ENCODE results near the gene MT1E.

The MT1E gene

GRCh38 chr16:56614549-56614991 is 11.0 kb upstream of the MT1E start:
- no peak overlapping the region for H3K27ac ChIP-seq (ENCODE audit: low read depth, low read length)

GRCh38 chr16:56615353-56615752 is 10.2 kb upstream of the MT1E start:
- H3K36me3 ChIP-seq (ENCODE audit: control insufficient read depth, low read length): no peaks in the 10 kb centered on the region
- H3K9me3 ChIP-seq (ENCODE audit: control insufficient read depth, insufficient read depth, low read length): no peaks in the 10 kb centered on the region
- no peaks in the 10 kb centered on the region for H3K79me2 ChIP-seq (ENCODE audit: control insufficient read depth, low read length)
- peaks cover 7% of the 10 kb centered on the region for H3K4me1 ChIP-seq (ENCODE audit: control insufficient read depth, low read length)
- no peaks in the 10 kb centered on the region for H3K9me2 ChIP-seq (replicated peaks; ENCODE audit: control insufficient read depth, low read length)
- H3K27ac ChIP-seq (ENCODE audit: low read depth, low read length): no peak overlapping the region
- no peaks in the 10 kb centered on the region for H3F3A ChIP-seq (ENCODE audit: control insufficient read depth, insufficient read depth)
- H4K20me1 ChIP-seq (ENCODE audit: control insufficient read depth, insufficient read depth, low read depth, low read length): no peaks in the 10 kb centered on the region
- no peak for TF ChIP-seq EZH2phosphoT487 (IDR thresholded peaks at IDR 0.05; ENCODE audit: borderline replicate concordance, low read length)
- no peak for TF ChIP-seq CTCF (IDR thresholded peaks at IDR 0.05; ENCODE audit: low read depth, low read length, poor library complexity, severe bottlenecking)
- H3K4me3 ChIP-seq (ENCODE audit: low read length): no peak overlapping the region
- peaks cover 22% of the 10 kb centered on the region; the same call in 1 of the 2 replicates for H3K27me3 ChIP-seq (ENCODE audit: control insufficient read depth, low read length)
- H3K4me2 ChIP-seq (ENCODE audit: low read length): no peak overlapping the region

More at GRCh38 chr16:56614549-56614991, 11.0 kb upstream of the MT1E start:
- no peaks in the 10 kb centered on the region for H3K36me3 ChIP-seq (ENCODE audit: control insufficient read depth, low read length)
- no peaks in the 10 kb centered on the region for H3F3A ChIP-seq (ENCODE audit: control insufficient read depth, insufficient read depth)
- H3K9me2 ChIP-seq (replicated peaks; ENCODE audit: control insufficient read depth, low read length): no peaks in the 10 kb centered on the region
- no peaks in the 10 kb centered on the region for H3K79me2 ChIP-seq (ENCODE audit: control insufficient read depth, low read length)
- H3K9me3 ChIP-seq (ENCODE audit: control insufficient read depth, insufficient read depth, low read length): no peaks in the 10 kb centered on the region
- H3K27me3 ChIP-seq (ENCODE audit: control insufficient read depth, low read length): peaks cover 22% of the 10 kb centered on the region
- H3K4me2 ChIP-seq (ENCODE audit: low read length): no peak overlapping the region
- H3K4me1 ChIP-seq (ENCODE audit: control insufficient read depth, low read length): peaks cover 15% of the 10 kb centered on the region
- H3K4me3 ChIP-seq (ENCODE audit: low read length): no peak overlapping the region
- H4K20me1 ChIP-seq (ENCODE audit: control insufficient read depth, insufficient read depth, low read depth, low read length): no peaks in the 10 kb centered on the region
- TF ChIP-seq EZH2phosphoT487 (IDR thresholded peaks at IDR 0.05; ENCODE audit: borderline replicate concordance, low read length): no peak
- TF ChIP-seq CTCF (IDR thresholded peaks at IDR 0.05; ENCODE audit: low read depth, low read length, poor library complexity, severe bottlenecking): no peak

- H3K36me3 ChIP-seq (ENCODE audit: control insufficient read depth, low read length): no peaks in the 10 kb centered on the region
- H3K4me1 ChIP-seq (ENCODE audit: control insufficient read depth, low read length): no peaks in the 10 kb centered on the region
- no peak overlapping the region for H3K27ac ChIP-seq (ENCODE audit: low read depth, low read length)
- no peaks in the 10 kb centered on the region for H3K9me2 ChIP-seq (replicated peaks; ENCODE audit: control insufficient read depth, low read length)
- peaks cover 22% of the 10 kb centered on the region; the same call in 1 of the 2 replicates for H3K27me3 ChIP-seq (ENCODE audit: control insufficient read depth, low read length)
- no peaks in the 10 kb centered on the region for H3K79me2 ChIP-seq (ENCODE audit: control insufficient read depth, low read length)
- H3F3A ChIP-seq (ENCODE audit: control insufficient read depth, insufficient read depth): no peaks in the 10 kb centered on the region
- no peak for TF ChIP-seq CTCF (IDR thresholded peaks at IDR 0.05; ENCODE audit: low read depth, low read length, poor library complexity, severe bottlenecking)
- TF ChIP-seq EZH2phosphoT487 (IDR thresholded peaks at IDR 0.05; ENCODE audit: borderline replicate concordance, low read length): no peak
- no peaks in the 10 kb centered on the region for H3K9me3 ChIP-seq (ENCODE audit: control insufficient read depth, insufficient read depth, low read length)
- H3K4me2 ChIP-seq (ENCODE audit: low read length): no peak overlapping the region
- H4K20me1 ChIP-seq (ENCODE audit: control insufficient read depth, insufficient read depth, low read depth, low read length): no peaks in the 10 kb centered on the region
- H3K4me3 ChIP-seq (ENCODE audit: low read length): no peak overlapping the region
Measured at GRCh38 chr16:56616608-56617211, 8.9 kb upstream of the MT1E start.

Measured in DOHH2 (cell line).